T1000 (cell line): ENCODE results near the gene C16orf96.

Experiments used
- DNase-seq: peaks from one replicate; lab custom pipeline; 2025; ENCODE audit warnings: mixed read lengths; lab: John Stamatoyannopoulos, UW

The C16orf96 gene

GRCh38 chr16:4618645-4619418 lies 62.7 kb downstream of the C16orf96 start:
- DNase-seq, result no peak

GRCh38 chr16:4623593-4623992 lies 67.5 kb downstream of the C16orf96 start:
- no peak for DNase-seq

GRCh38 chr16:4624015-4624826 lies 68.1 kb downstream of the C16orf96 start, which contains the start of gene MGRN1:
TSS of gene MGRN1 (plus strand) at chr16:4624826. CDS start at chr16:4624961, 135 bp downstream.
- DNase-seq, result peak; percentile 93

GRCh38 chr16:4624827-4625559 lies 68.9 kb downstream of the C16orf96 start:
- peak; percentile 43 for DNase-seq

DNA sequence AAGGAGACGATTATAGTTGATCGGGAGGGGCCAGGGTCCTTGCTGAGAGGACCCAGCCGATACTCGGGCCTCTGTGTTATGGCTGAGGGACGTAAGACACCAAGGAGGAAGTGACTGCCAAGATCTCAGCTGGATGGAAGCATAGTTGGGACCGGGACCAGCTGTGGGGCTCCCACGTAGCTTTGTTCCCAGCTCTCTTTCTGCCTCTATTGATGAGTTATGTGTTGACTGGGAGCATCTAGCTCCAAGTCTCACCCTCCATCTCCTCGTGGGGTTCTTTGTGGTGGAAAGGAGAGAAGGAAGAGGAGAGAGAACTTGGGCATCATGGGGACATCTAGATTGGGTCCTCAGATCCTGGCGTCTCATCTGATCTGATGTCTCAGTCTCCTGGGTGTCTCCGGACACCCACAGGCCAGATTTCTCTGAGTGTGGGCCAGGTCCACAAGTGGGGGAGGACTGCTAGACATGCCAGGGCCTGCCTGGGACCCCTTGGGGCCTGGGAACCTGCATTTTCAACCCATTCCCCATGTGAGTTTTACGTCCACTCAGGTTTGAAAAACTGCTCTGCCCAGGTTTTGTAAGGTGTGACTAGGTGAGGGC lies 69.5 kb downstream of the C16orf96 start:
- DNase-seq, result no peak

GRCh38 chr16:4626396-4626795 lies 70.3 kb downstream of the C16orf96 start:
- no peak for DNase-seq

DNA sequence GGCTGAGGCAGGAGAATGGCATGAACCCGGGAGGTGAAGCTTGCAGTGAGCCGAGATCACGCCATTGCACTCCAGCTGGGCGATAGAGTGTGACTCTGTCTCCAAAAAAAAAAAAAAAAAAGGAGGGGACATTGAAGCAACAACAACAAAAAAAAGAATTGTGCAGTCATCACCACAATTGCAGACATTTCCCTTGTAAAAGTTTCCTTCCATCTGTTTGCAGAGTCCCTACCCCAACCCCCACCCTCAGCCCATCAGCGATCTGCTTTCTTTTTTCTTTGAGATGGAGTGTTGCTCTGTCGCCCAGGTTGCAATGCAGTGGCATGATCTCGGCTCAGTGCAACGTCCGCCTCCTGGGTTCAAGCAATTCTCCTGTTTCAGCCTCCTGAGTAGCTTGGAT lies 72.1 kb downstream of the C16orf96 start:
- no peak for DNase-seq

DNA sequence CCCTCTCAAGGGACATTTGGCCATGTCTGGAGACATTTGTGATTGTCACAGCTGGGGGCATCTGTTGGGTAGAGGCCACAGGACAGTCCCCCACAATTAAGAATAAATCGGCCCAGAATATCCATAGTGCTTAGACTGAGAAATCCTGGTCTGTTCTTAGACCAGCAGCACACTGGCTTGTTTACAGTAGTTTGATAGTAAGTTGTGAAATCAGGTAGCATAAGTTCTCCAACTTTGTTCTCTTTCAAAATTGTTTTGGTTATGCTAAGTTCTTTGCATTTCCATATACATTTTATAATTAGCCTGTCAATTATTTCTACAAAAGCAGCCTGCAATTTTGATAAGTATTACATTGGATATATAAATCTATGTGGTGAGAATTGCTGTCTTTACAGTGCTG lies 75.3 kb downstream of the C16orf96 start:
- no peak for DNase-seq

DNA sequence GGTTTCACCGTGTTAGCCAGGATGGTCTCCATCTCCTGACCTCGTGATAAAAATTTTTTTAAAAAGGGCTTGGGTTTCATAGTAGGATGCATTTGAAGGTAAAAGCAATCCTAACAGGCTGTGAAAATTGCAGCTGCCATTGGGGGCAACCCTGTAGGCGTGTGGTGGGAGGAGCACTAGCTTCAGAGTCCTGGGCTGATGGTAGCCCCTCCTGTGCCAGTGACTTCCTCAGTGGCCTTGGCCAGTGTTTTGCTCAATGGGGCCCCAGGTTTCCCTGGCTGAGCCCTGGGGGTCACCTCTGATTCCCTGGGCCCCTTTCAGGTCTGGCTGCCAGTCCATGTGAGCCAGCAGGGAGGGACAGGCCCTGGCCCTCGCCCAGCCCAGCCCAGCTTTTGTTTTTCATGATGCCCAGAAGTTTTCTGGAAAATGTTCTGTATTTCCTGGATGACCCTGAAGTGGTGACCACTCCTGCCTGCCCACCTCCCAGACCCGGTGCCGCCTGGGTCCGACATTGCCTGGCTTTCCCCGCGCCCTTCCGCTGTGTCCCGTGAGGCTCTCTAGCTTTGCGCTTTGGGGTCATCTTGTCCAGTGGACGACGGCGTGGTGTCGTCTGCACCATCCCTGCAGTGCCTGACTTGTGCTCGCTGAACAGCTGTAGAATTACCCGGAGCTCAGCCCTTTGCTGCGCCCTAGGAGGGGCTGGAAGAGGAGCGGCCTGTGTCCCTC lies 77.9 kb downstream of the C16orf96 start:
- no peak for DNase-seq

DNA sequence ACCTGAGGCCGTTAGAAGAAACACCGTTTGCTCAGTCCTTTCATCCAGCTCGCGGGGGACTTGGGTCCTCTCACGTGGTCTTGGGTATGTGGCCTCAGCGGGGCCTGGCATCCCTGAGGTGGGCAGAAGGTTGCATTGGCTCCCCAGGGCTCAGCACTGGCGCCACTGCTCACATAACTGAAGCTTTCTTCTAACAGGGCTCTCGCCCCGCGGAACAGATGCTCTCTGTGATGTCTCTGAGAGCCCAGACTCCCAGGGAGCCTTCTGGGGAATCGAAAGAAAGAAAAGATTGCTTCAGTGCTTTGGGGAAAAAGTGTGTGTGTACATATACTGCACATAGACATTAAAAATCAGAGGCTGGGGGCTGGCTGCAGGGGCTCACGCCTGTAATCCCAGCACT lies 78.6 kb downstream of the C16orf96 start:
- DNase-seq, result no peak

GRCh38 chr16:4636196-4636595 lies 80.1 kb downstream of the C16orf96 start:
- DNase-seq, result no peak

DNA sequence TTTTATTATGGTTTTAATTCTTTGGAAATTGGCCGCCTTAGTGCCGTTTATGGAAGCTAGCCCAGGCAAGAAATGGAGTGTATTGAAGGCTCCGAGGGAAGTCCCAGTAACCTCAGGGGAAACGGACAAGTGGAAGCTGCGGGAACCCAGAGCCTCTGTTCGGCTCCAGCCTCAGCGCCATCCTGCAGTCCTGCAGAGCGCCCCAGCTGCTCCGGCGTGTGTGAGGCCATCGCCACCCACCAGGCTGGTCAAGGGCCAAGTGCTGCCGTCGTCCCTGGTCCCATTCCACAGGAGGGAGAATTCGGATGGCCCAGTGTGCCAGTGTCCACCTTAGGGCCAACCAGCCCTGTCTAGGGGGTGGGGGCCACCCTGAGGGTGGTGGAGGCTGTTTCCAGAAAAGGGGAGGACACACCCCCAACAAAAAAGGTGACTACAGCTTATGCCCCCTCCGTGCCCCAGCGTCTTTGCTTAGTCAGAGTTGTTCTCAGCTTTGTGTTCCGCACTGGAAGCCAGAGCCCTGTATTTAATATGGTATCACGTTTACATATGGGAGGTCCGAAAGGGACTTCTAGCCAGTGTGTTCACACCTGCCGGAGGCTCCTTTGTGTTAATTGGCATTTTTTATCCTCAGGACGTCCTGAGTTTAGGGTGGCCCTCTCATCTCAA lies 81.5 kb downstream of the C16orf96 start:
- no peak for DNase-seq

DNA sequence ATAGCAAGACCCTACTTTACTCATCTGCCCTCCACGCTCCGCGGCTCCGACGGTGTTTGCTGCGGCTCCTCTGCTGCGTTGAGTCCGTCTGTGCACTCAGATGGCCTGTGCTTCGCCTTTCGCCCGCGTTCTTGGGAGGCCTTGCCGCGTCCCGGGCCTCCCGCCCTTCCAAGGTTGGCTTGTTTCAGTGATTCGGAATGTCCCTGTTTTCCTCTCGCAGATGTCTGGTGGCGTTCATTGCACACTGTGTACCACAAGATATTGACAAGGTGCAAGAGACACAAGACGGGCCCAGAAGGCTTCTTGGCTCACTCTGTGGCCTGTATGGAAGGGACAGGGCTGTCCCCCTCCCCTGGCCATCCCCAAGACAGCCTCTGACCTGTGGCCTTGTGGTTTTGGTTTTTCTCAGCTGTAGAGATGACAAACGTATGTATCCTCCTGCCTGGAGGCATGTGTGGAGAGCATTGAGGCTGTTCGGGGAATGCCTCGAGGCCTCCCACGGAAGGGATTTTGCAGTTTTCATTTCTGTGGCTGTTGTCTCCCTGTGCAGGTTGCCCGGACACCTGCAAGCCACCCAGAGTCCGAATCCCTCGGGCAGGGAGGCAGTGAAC lies 83.9 kb downstream of the C16orf96 start:
- DNase-seq, result no peak

GRCh38 chr16:4640572-4641305 lies 84.6 kb downstream of the C16orf96 start:
- DNase-seq, result no peak

DNA sequence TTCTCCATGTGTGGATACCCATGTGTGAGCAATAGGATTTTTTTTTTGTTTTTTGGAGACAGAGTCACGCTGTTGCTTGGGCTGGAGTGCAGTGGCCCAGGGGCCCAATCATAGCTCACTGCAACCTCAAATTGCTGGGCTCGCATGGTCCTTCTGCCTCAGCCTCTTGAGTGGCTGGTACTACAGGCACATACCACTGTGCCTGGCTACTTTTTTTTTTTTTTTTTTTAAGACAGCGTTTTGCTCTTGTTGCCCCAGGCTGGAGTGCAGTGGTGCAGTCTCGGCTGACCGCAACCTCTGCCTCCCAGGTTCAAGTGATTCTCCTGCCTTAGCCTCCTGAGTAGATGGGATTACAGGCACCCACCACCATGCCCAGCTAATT lies 85.2 kb downstream of the C16orf96 start:
- no peak for DNase-seq

DNA sequence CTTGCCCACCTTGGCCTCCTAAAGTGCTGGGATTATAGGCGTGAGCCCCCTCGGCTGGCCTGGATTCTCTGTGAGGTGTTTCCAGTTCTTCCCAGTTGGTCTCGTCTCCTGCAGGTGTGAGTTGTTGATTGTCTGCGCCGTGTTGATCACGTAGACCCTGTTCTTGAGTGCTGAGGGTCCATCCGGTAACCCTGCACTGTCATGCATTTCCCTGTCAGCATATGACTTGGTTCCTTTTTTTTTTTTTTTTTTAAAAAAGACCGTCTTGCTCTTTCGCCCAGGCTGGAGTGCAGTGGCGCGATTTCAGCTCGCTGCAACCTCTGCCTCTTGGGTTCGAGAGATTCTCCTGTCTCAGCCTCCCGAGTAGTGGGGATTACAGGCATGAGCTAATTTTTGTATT lies 85.8 kb downstream of the C16orf96 start:
- DNase-seq, result no peak

DNA sequence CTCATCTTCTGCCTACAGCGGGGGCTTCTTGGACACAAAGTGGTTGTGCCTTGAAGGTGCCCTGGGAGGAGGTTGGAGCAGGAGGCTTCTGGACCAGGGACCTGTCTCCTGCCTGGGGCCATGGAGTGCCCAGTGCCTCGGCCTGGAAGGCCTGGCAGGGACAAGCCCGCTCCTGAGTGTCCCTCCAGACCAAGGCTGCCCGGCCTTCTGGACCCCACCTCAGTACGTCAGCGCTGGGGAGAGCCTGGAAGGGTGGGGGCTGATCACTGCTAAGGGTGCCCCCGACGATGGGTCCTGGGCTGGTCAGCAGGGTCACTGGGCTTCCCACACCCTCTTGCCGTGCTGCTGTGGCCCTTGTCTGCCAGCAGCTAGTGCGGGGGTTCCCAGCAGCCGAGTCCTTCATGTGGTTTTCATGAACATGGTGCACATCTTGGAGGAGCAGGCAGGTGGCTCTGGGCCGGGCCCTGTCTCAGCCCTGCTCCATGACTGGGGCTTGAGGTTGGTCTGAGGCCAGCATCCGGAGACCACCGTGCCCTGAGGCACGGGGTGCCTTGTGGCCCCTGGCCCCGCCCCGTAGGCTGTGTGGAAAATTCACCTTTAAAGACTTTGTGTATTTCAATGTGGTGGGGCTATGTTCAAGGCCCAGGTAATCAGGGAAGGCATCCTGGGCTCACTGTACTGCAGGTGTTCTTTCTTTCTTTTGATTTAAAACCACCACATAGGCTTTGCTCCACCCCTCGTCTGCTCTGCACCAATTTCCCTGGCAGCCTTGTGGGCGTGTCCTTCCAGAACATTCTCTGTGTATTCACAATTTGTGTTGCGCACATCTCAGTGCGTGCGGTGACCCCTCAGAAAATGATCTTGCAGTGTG lies 90.9 kb downstream of the C16orf96 start:
- DNase-seq, result no peak

GRCh38 chr16:4647644-4647980 lies 91.5 kb downstream of the C16orf96 start:
- no peak for DNase-seq

DNA sequence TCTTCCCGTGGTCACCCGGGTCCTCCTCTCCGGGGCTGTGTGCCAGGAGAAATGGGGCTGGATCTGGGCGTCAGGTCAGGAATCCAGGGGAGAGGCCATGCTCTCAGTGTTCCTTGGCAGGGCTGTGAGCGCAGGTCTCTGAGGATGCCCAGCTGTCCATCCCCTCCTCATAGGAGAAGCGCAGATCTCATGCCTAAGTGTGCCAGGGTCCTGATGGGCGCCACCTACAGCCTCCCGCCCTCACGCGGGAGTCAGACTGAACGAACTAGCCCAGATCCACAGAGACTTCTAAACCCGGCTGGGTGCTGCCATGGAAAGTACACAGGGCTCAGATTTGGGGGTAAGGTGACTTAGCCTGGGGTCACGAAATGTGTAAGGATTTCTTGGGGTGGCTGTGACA lies 92.8 kb downstream of the C16orf96 start:
- DNase-seq, result no peak
